HG02571 (cell line): ENCODE measurements around the gene ART4.

Experiments
- ATAC-seq: cut with Tn5 transposase; IDR thresholded peaks from one replicate; pipeline ENCODE4 v1.9.1; 2021; ENCODE audit warnings: mild to moderate bottlenecking, moderate library complexity; ENCODE audit not compliant: unreplicated experiment

ART4 gene

GRCh38 chr12:14852880-14853279, 9.6 kb upstream of the ART4 start:
- no peak for ATAC-seq

GRCh38 chr12:14850929-14851663, 7.8 kb upstream of the ART4 start:
- ATAC-seq = peak; percentile 88

- ATAC-seq = no peak
Observed at GRCh38 chr12:14849661-14850060, 6.3 kb upstream of the ART4 start.

- no peak for ATAC-seq
Observed at GRCh38 chr12:14846876-14847580, 3.7 kb upstream of the ART4 start.

- no peak for ATAC-seq
Observed at GRCh38 chr12:14846042-14846587, 2.8 kb upstream of the ART4 start.

GRCh38 chr12:14845350-14845750, 2.0 kb upstream of the ART4 start:
- no peak for ATAC-seq

- ATAC-seq = no peak
Observed at GRCh38 chr12:14844401-14844800, 1.1 kb upstream of the ART4 start.

- ATAC-seq = no peak
Observed at GRCh38 chr12:14842315-14842714, 1.0 kb downstream of the ART4 start.

- no peak for ATAC-seq
Observed at GRCh38 chr12:14841761-14842160, 1.6 kb downstream of the ART4 start.

- no peak for ATAC-seq
Observed at GRCh38 chr12:14840616-14841015, 2.7 kb downstream of the ART4 start.

- ATAC-seq = no peak
Observed at GRCh38 chr12:14839262-14839661, 4.1 kb downstream of the ART4 start.

- ATAC-seq = no peak
Observed at GRCh38 chr12:14836336-14837210, 6.8 kb downstream of the ART4 start.

GRCh38 chr12:14834509-14834908, 8.8 kb downstream of the ART4 start:
- ATAC-seq = no peak

- no peak for ATAC-seq
Observed at GRCh38 chr12:14833952-14834351, 9.4 kb downstream of the ART4 start.

- no peak for ATAC-seq
Observed at GRCh38 chr12:14833336-14833735, 10.0 kb downstream of the ART4 start.

GRCh38 chr12:14828892-14829291, 14.4 kb downstream of the ART4 start:
- no peak for ATAC-seq

- ATAC-seq = no peak
Observed at GRCh38 chr12:14827043-14827442, 16.3 kb downstream of the ART4 start.

- no peak for ATAC-seq
Observed at GRCh38 chr12:14826491-14826890, 16.8 kb downstream of the ART4 start.

- no peak for ATAC-seq
Observed at GRCh38 chr12:14825256-14825655, 18.1 kb downstream of the ART4 start.

GRCh38 chr12:14824012-14824634, 19.2 kb downstream of the ART4 start:
- no peak for ATAC-seq

GRCh38 chr12:14814014-14814413, 29.3 kb downstream of the ART4 start, which contains the start of gene SMCO3:
TSS of gene SMCO3 (minus strand) at chr12:14814182. CDS start at chr12:14806680, 7,502 bp downstream.
- ATAC-seq = no peak
